Neural crest cell (in vitro differentiated cells): ENCODE data around the gene ELOA. TPM values are rescaled to one million over a fixed set of nuclear protein-coding genes. Genes with fewer than 3 reads are reported as not detected.
"Not testable (repeated sequence)": the region's sequence is repeated elsewhere in the genome, so short reads cannot be mapped to it uniquely, and the experiment has no call there.

Experiments
- DNase-seq: peaks from one replicate; pipeline ENCODE4 v3.0.0; 2021; ENCODE audit warnings: low read depth, mixed read lengths, low spot score
- H3K27ac Mint-ChIP-seq: one replicate; pipeline ENCODE4 v1.8.0; 2021; ENCODE audit warnings: mild to moderate bottlenecking, mixed read lengths; ENCODE audit not compliant: unreplicated experiment
- H3K27me3 Mint-ChIP-seq: 2 replicates; pipeline ENCODE4 v1.8.0; 2021; ENCODE audit warnings: low read depth, mild to moderate bottlenecking, mixed read lengths
- H3K36me3 Mint-ChIP-seq: 2 replicates; pipeline ENCODE4 v1.8.0; 2021; ENCODE audit warnings: low read depth, mild to moderate bottlenecking, mixed read lengths
- H3K4me1 Mint-ChIP-seq: 2 replicates; pipeline ENCODE4 v1.8.0; 2021; ENCODE audit warnings: mixed read lengths
- H3K4me3 Mint-ChIP-seq: one replicate; pipeline ENCODE4 v1.8.0; 2021; ENCODE audit warnings: mild to moderate bottlenecking, mixed read lengths
- H3K9me3 Mint-ChIP-seq: 2 replicates; pipeline ENCODE4 v1.8.0; 2021; ENCODE audit warnings: mixed read lengths
- CTCF ChIP-seq: fragments of 200-600 bp; sonication (generic); conservative IDR thresholded peaks from 2 replicates; pipeline ENCODE4 v1.5.0; 2021; ENCODE audit warnings: antibody characterized with exemption, mild to moderate bottlenecking
- total RNA-seq: library from RNA; stranded (reverse); gene quantifications from 2 replicates; pipeline ENCODE4 v1.2.1, GENCODE V29; 2021

The ELOA gene
- total RNA-seq, 1 donor from 2014 or later: 45.8 TPM

GRCh38 chr1:23777979-23778814, 34.9 kb downstream of the ELOA start, which contains the start of gene PITHD1:
Gene PITHD1, plus strand, starts transcription at chr1:23778418. Its CDS starts 98 bp downstream, at chr1:23778516.
- no peak for TF ChIP-seq CTCF
- peaks cover 26% of the 10 kb centered on the region for H3K4me1 Mint-ChIP-seq
- DNase-seq: peak; percentile 65
- peaks cover 5% of the 10 kb centered on the region for H3K36me3 Mint-ChIP-seq
- H3K9me3 Mint-ChIP-seq: no peaks in the 10 kb centered on the region
- H3K27me3 Mint-ChIP-seq: no peaks in the 10 kb centered on the region
- peak within 1 kb of the TSS; percentile 94 for H3K4me3 Mint-ChIP-seq
- H3K27ac Mint-ChIP-seq: peak within 1 kb of the TSS; percentile 97

- H3K4me3 Mint-ChIP-seq: peak overlapping the region; percentile 88
Observed at GRCh38 chr1:23779826-23780371, 36.6 kb downstream of the ELOA start.

GRCh38 chr1:23783141-23783540, 39.9 kb downstream of the ELOA start:
- not testable (repeated sequence) for DNase-seq, H3K27me3 Mint-ChIP-seq, H3K9me3 Mint-ChIP-seq, H3K27ac Mint-ChIP-seq
- Mint-ChIP-seq H3K4me1 (peaks cover 14% of the 10 kb centered on the region), H3K36me3 (peaks cover 19% of the 10 kb centered on the region), H3K4me3 (peak overlapping the region; percentile 77)

More at GRCh38 chr1:23779826-23780371, 36.6 kb downstream of the ELOA start:
- Mint-ChIP-seq H3K27ac (no peak overlapping the region), H3K4me1 (peaks cover 26% of the 10 kb centered on the region), H3K27me3 (no peaks in the 10 kb centered on the region), H3K36me3 (peaks cover 5% of the 10 kb centered on the region), H3K9me3 (no peaks in the 10 kb centered on the region)
- no peak for DNase-seq
- TF ChIP-seq CTCF: no peak

GRCh38 chr1:23784846-23785245, 41.6 kb downstream of the ELOA start:
- Mint-ChIP-seq H3K27me3 (no peaks in the 10 kb centered on the region), H3K36me3 (peaks cover 20% of the 10 kb centered on the region)
- no peak for TF ChIP-seq CTCF

GRCh38 chr1:23787701-23788100, 44.4 kb downstream of the ELOA start:
- H3K27ac Mint-ChIP-seq: peak overlapping the region; percentile 72

More at GRCh38 chr1:23784846-23785245, 41.6 kb downstream of the ELOA start:
- Mint-ChIP-seq H3K27ac (no peak overlapping the region), H3K4me1 (peaks cover 5% of the 10 kb centered on the region), H3K4me3 (no peak overlapping the region), H3K9me3 (no peaks in the 10 kb centered on the region)
- no peak for DNase-seq

More at GRCh38 chr1:23787701-23788100, 44.4 kb downstream of the ELOA start:
- no peaks in the 10 kb centered on the region for H3K9me3 Mint-ChIP-seq
- H3K4me1 Mint-ChIP-seq: peaks cover 18% of the 10 kb centered on the region
- H3K27me3 Mint-ChIP-seq: peaks cover 3% of the 10 kb centered on the region
- peaks cover 15% of the 10 kb centered on the region for H3K36me3 Mint-ChIP-seq
- DNase-seq: no peak
- no peak for TF ChIP-seq CTCF
- peak overlapping the region; percentile 65 for H3K4me3 Mint-ChIP-seq
